HCT116 (cell line): ENCODE data around the gene REPS2.

Experiments
- EZH2 ChIP-seq: fragments of 200-600 bp; sonication (generic); IDR thresholded peaks from 2 replicates; pipeline ENCODE4 v1.6.1; 2017; ENCODE audit warnings: antibody characterized with exemption, mixed run types
- POLR2A ChIP-seq: IDR thresholded peaks from 2 replicates; pipeline ENCODE4 v1.7.0; 2011; ENCODE audit warnings: borderline replicate concordance; ENCODE audit not compliant: insufficient read depth, insufficient read length; ENCODE audit errors: extremely low read depth
- POLR2AphosphoS5 ChIP-seq: IDR thresholded peaks from 2 replicates; pipeline ENCODE4 v1.6.1; 2011; ENCODE audit warnings: mild to moderate bottlenecking, low read depth, low read length, moderate library complexity
- RAD21 ChIP-seq: IDR thresholded peaks from 2 replicates; pipeline ENCODE4 v1.6.1; 2012; ENCODE audit warnings: low read depth, mild to moderate bottlenecking
- TF ChIP-seq, protein P1 (sequence below), 3 experiments: fragments of 200-600 bp in 1 of 3; sonication (generic) in 1 of 3; IDR thresholded peaks in 2 of 3; conservative IDR thresholded peaks in 1 of 3; 2 replicates each; pipeline ENCODE4 v1.5.1; 2012 to 2017; ENCODE audit warnings: low read depth in 2 of 3, low read length in 2 of 3, antibody characterized with exemption in 1 of 3, borderline replicate concordance in 1 of 3, control low read depth in 1 of 3, mild to moderate bottlenecking in 1 of 3, mixed read lengths in 1 of 3, mixed run types in 1 of 3, moderate library complexity in 1 of 3; ENCODE audit not compliant: insufficient read depth in 1 of 3
- TF ChIP-seq, protein P2 (sequence below): IDR thresholded peaks from 2 replicates; pipeline ENCODE4 v1.6.1; 2012
- TF ChIP-seq, protein P3 (sequence below): IDR thresholded peaks from 2 replicates; pipeline ENCODE4 v1.6.1; 2011; ENCODE audit warnings: mild to moderate bottlenecking, low read length, moderate library complexity; ENCODE audit not compliant: insufficient replicate concordance; ENCODE audit errors: extremely low read depth
- TF ChIP-seq, protein P4 (sequence below): IDR thresholded peaks from 2 replicates; pipeline ENCODE4 v1.6.1; 2012

DNA sequence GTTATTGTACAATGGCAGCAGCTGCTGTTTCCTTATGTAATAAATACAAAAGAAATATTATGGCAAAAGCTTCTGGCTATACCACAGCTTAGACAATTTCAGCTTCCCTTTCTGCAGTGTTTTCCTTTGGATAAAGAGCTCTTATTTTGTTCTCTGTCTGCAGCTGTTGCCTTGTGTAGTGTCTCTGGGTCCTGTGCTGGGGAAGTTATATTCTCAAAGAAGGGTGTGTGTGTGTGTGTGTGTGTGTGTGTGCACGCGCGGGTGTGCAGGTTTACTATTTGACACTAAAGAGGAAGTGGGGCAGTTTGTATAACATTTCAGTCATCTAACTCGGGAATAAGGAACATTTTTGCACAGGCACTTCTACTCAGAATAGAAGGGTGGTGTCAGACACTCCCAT, 83.6 kb downstream of the REPS2 start:
- TF ChIP-seq, protein P1, sequence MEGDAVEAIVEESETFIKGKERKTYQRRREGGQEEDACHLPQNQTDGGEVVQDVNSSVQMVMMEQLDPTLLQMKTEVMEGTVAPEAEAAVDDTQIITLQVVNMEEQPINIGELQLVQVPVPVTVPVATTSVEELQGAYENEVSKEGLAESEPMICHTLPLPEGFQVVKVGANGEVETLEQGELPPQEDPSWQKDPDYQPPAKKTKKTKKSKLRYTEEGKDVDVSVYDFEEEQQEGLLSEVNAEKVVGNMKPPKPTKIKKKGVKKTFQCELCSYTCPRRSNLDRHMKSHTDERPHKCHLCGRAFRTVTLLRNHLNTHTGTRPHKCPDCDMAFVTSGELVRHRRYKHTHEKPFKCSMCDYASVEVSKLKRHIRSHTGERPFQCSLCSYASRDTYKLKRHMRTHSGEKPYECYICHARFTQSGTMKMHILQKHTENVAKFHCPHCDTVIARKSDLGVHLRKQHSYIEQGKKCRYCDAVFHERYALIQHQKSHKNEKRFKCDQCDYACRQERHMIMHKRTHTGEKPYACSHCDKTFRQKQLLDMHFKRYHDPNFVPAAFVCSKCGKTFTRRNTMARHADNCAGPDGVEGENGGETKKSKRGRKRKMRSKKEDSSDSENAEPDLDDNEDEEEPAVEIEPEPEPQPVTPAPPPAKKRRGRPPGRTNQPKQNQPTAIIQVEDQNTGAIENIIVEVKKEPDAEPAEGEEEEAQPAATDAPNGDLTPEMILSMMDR (IDR thresholded peaks at IDR 0.05 in 2 of 3, conservative IDR thresholded peaks at IDR 0.05 in 1 of 3; ENCODE audit: borderline replicate concordance in 1 of 3, insufficient read depth in 1 of 3, low read depth in 2 of 3, low read length in 2 of 3), result no peak
- no peak for TF ChIP-seq POLR2AphosphoS5
- no peak for TF ChIP-seq EZH2
- TF ChIP-seq, protein P2, sequence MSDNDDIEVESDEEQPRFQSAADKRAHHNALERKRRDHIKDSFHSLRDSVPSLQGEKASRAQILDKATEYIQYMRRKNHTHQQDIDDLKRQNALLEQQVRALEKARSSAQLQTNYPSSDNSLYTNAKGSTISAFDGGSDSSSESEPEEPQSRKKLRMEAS, result no peak
- no peak for TF ChIP-seq RAD21
- TF ChIP-seq, protein P3, sequence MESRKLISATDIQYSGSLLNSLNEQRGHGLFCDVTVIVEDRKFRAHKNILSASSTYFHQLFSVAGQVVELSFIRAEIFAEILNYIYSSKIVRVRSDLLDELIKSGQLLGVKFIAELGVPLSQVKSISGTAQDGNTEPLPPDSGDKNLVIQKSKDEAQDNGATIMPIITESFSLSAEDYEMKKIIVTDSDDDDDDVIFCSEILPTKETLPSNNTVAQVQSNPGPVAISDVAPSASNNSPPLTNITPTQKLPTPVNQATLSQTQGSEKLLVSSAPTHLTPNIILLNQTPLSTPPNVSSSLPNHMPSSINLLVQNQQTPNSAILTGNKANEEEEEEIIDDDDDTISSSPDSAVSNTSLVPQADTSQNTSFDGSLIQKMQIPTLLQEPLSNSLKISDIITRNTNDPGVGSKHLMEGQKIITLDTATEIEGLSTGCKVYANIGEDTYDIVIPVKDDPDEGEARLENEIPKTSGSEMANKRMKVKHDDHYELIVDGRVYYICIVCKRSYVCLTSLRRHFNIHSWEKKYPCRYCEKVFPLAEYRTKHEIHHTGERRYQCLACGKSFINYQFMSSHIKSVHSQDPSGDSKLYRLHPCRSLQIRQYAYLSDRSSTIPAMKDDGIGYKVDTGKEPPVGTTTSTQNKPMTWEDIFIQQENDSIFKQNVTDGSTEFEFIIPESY, result no peak
- TF ChIP-seq, protein P4, sequence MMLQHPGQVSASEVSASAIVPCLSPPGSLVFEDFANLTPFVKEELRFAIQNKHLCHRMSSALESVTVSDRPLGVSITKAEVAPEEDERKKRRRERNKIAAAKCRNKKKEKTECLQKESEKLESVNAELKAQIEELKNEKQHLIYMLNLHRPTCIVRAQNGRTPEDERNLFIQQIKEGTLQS, result no peak
- TF ChIP-seq POLR2A, result no peak
